ENCODE measurements around the gene PYURF.
A peak's percentile ranks its signal among the peaks of the same experiment; 100 is the strongest.
"Not testable (repeated sequence)": the region's sequence is repeated elsewhere in the genome, so short reads cannot be mapped to it uniquely, and the experiment has no call there.

The PYURF gene, protein sequence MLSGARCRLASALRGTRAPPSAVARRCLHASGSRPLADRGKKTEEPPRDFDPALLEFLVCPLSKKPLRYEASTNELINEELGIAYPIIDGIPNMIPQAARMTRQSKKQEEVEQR

GRCh38 chr4:88523325-88524129 lies at the start of gene PYURF:
TSS of gene PYURF (minus strand) at chr4:88523776. CDS start at chr4:88523700, 76 bp downstream.
- DNase-seq, result peak; percentile 60

- DNase-seq, result no peak
These were observed 46.4 kb upstream of the PYURF start for GRCh38 chr4:88570001-88570400.

DNA sequence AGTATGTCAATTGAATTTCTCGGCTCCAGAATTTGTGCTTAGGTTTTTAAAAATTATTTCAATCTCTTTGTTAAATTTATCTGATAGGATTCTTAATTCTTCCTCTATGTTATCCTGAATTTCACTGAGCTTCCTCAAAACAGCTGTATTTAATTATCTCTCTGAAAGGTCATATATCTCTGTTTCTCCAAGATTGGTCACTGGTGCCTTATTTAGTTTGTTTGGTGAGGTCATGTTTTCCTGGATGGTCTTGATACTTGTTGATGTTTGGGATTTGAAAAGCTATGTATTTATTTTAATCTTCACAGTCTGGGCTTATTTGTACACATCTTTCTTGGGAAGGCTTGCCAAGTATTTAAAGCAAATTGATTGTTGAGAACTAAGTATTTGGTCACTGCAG lies 44.0 kb upstream of the PYURF start:
- DNase-seq, result no peak

DNA sequence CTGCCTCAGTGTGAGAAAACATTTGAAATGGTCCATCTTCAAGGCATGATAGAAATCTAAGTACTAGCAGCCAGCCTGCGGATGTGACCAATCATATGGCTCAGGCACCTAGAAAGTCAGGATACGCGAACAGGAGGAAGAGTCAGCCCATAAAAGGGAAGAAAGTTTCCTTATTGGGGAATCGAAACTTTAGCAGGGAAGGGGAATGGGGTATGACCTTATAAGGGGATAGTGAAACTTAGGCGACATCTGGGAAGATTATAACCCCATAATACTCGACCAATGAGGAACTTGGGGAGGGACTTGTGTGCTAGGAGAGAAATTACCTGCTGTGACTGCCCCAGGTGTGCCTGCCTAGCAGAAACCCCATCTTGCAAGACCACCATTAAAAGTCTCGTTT lies 26.2 kb upstream of the PYURF start:
- DNase-seq, result no peak

DNA sequence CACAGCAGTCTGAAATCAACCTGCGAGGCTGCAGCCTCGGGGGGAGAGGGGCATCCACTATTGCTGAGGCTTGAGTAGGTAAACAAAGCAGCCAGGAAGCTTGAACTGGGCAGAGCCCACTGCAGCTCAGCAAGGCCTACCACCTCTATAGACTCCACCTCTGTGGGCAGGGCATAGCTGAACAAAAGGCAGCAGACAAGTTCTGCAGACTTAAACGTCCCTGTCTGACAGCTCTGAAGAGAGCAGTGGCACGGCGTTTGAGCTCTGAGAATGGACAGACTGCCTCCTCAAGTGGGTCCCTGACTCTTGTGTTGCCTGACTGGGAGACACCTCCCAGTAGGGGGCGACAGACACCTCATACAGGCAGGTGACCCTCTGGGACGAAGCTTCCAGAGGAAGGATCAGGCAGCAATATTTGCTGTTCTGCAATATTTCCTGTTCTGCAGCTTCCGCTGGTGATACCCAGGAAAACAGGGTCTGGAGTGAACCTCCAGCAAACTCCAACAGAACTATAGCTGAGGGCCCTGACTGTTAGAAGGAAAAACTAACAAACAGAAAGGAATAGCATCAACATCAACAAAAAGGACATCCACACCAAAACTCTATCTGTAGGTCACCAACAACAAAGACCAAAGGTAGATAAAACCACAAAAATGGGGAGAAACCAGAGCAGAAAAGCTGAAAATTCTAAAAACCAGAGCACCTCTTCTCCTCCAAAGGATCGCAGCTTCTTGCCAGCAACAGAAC lies 15.9 kb upstream of the PYURF start:
- not testable (repeated sequence) for DNase-seq

- no peak for DNase-seq
These were observed 14.1 kb upstream of the PYURF start for GRCh38 chr4:88537709-88538108.

- no peak for DNase-seq
These were observed 11.6 kb upstream of the PYURF start for GRCh38 chr4:88535090-88535755.

GRCh38 chr4:88533937-88534750 lies 10.6 kb upstream of the PYURF start:
- no peak for DNase-seq

DNA sequence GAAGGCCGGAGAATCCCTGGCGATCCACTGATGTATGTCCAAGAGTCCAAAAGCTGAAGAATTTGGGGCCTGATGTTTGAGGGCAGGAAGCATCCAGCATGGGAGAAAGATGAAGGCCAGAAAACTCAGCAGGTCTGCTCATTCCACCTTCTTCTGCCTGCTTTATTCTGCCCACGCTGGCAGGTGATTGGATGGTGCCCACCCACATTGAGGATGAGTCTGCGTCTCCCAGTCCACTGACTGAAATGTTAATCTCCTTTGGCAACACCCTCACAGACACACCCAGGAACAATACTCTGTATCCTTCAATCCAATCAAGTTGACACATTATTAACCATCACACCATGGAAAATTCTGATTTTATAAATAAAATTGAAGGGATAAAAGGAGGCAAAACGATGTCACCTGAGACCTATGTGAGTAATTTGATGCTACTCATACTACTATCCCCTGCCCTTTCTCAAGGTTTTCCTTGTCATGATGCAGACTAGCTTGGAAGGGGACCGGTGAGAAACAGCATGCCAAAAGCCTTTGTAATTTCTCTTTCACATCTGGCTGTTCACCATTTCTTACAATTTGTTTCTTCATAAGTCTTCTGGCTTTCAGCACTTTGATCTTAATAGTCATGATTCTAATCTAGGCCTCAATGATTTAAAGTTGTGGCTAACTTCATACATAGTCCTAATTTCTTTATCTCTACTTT lies 9.7 kb upstream of the PYURF start:
- no peak for DNase-seq

- no peak for DNase-seq
These were observed 8.0 kb upstream of the PYURF start for GRCh38 chr4:88531549-88531948.

DNA sequence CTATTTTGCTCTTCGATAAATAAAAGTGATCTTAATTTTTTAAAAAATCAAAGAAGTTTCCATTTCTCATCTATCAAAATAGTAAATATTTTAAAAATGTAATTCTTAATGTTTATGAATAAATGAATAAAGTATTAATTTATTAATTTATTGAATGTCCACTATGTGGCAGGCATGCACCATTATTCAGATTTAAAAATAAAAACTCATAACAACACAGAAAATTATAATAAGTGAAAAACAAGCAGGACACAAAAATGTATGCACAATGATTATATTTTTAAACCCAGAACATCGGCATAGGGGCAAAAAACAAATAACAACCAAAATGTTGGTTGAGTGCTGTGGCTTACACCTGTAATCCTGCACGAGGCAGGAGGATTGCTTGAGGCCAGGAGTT lies 5.3 kb upstream of the PYURF start:
- no peak for DNase-seq

GRCh38 chr4:88527787-88528186 lies 4.2 kb upstream of the PYURF start:
- DNase-seq, result no peak

- DNase-seq, result no peak
These were observed 2.7 kb upstream of the PYURF start for GRCh38 chr4:88526221-88526815.

DNA sequence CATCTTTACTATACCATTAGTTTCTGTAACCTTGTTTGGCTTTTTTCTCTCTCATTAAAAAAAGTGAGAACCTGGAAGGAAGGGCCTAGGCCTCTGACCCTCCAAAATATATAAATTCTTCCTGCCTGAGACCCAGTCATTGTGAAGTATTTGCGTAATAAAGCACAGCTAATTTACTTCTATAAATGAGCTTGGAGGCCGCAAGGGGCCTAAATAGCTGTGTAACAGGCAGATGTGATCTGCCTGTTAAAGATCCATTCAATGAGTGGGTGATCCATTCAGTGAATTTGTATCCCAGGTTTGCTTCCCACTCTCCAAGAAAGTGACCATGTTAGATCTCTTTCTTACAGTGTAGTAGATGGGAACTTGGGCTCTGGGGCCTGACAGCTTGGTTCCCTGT lies 595 bp upstream of the PYURF start:
- DNase-seq, result no peak

DNA sequence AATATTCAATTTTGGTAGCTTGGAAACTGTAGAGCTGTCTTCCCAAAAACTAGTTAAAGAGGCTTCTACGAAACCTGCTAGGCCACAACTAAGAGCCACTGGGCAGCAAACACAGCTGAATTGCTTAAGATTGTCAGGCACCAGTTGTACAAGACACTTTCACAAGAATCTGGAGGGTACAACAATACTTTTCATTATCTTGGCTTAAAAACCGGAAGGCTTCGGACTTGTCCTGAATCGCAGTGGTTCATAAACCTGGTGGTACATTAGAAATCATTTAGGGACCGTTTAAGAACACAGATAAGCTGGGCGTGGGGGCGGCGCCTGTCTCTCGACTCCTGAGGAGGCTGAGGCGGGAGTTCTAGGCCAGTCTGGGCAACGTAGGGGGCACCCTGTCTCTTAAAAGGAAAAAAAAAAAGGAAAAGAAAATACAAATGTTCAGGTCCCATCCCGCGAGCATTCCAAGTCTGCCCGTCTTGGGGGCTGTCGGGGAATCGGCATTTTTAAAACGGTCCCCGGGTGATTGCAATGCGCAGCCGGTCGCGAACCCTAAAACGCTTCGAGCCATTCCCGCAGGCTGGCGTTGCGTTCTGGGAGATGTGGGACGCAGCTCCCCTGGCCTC lies 763 bp downstream of the PYURF start:
- no peak for DNase-seq

GRCh38 chr4:88518911-88519310 lies 4.7 kb downstream of the PYURF start:
- no peak for DNase-seq

GRCh38 chr4:88517825-88518224 lies 5.8 kb downstream of the PYURF start:
- no peak for DNase-seq

DNA sequence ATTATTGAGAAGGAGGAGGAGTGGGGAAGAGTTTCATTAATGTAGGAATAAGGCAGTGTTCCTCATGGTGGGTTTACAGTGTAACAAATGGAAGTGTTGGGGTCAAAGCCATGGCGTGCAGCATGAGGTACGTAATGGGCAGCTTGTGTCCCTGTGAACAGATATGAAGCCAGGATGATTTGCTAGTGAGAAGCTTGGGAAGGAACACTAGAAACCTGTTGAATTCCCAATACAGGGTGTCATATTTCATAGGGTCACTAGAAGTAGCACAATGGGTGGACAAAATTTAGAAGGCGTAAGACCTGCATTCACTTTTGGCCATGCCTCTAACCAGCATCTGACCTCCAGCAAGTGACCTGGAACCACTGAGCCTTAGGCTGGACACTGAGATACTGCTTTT lies 6.8 kb downstream of the PYURF start:
- DNase-seq, result no peak

GRCh38 chr4:88514557-88515511 lies 8.7 kb downstream of the PYURF start:
- DNase-seq, result no peak

GRCh38 chr4:88511236-88511635 lies 12.3 kb downstream of the PYURF start:
- no peak for DNase-seq

Measured in NCI-H2029 treated with DMSO at 0.1 percent for 48 hours (cell line).